Liver (tissue), 9 donors: ENCODE measurements around the gene PELI2. TPM values are rescaled to one million over a fixed set of nuclear protein-coding genes. Genes with fewer than 3 reads are reported as not detected.

ENCODE experiments used
- DNase-seq: peaks from one replicate; pipeline ENCODE4 v3.0.0-alpha.2; 2017; ENCODE audit warnings: low spot score
- H3K27ac ChIP-seq, 2 donors: one replicate each; pipeline ENCODE4 v1.7.0; 2013; ENCODE audit warnings: inconsistent platforms in 2 of 2, low read length in 2 of 2, control low read depth in 1 of 2, low read depth in 1 of 2, mild to moderate bottlenecking in 1 of 2
- H3K27me3 ChIP-seq, 4 donors: one replicate each; pipeline versions ENCODE4 v1.6.1 to v1.7.0; 2013; ENCODE audit warnings: low read length in 3 of 4, inconsistent platforms in 1 of 4, mild to moderate bottlenecking in 1 of 4, moderate library complexity in 1 of 4; ENCODE audit not compliant: control insufficient read depth in 4 of 4, insufficient read depth in 4 of 4
- H3K36me3 ChIP-seq, 4 donors: one replicate each; pipeline versions ENCODE4 v1.6.1 to v1.7.0; 2013; ENCODE audit warnings: low read length in 3 of 4, mild to moderate bottlenecking in 3 of 4, low read depth in 1 of 4, moderate library complexity in 1 of 4; ENCODE audit not compliant: control insufficient read depth in 4 of 4, insufficient read depth in 3 of 4
- H3K4me1 ChIP-seq, 4 donors: one replicate each; pipeline versions ENCODE4 v1.6.1 to v1.7.0; 2013; ENCODE audit warnings: low read length in 3 of 4, mild to moderate bottlenecking in 3 of 4, moderate library complexity in 1 of 4; ENCODE audit not compliant: control insufficient read depth in 4 of 4, insufficient read depth in 4 of 4
- H3K4me3 ChIP-seq, 3 donors: one replicate each; pipeline versions ENCODE4 v1.6.1 to v1.7.0; 2013; ENCODE audit warnings: low read length in 3 of 3, control low read depth in 1 of 3, low read depth in 1 of 3, mild to moderate bottlenecking in 1 of 3
- H3K9ac ChIP-seq, 2 donors: one replicate each; pipeline ENCODE4 v1.7.0; 2013; ENCODE audit warnings: low read length in 2 of 2, mild to moderate bottlenecking in 2 of 2, moderate library complexity in 2 of 2, control low read depth in 1 of 2, low read depth in 1 of 2
- H3K9me3 ChIP-seq, 4 donors: one replicate each; pipeline versions ENCODE4 v1.6.1 to v1.7.0; 2013; ENCODE audit warnings: low read length in 3 of 4; ENCODE audit not compliant: control insufficient read depth in 4 of 4
- ATF3 ChIP-seq: IDR thresholded peaks from 2 replicates; pipeline ENCODE4 v1.6.1; 2016; ENCODE audit warnings: antibody characterized with exemption
- EGR1 ChIP-seq, 2 donors: IDR thresholded peaks; 2 replicates each; pipeline ENCODE4 v1.6.1; 2016 to 2018; ENCODE audit warnings: antibody characterized with exemption in 2 of 2, low read depth in 2 of 2
- FOXA1 ChIP-seq: IDR thresholded peaks from 2 replicates; pipeline ENCODE4 v1.6.1; 2016; ENCODE audit warnings: antibody characterized with exemption
- FOXA2 ChIP-seq: IDR thresholded peaks from 2 replicates; pipeline ENCODE4 v1.6.1; 2016; ENCODE audit warnings: antibody characterized with exemption
- GABPA ChIP-seq, 2 donors: IDR thresholded peaks in 1 of 2; conservative IDR thresholded peaks in 1 of 2; 2 replicates each; pipeline ENCODE4 v1.6.1; 2016; ENCODE audit warnings: antibody characterized with exemption in 2 of 2, mild to moderate bottlenecking in 1 of 2, moderate library complexity in 1 of 2
- HNF4A ChIP-seq, 2 donors: conservative IDR thresholded peaks; 2 replicates each; pipeline ENCODE4 v1.6.1; 2016; ENCODE audit warnings: antibody characterized with exemption in 2 of 2, mild to moderate bottlenecking in 2 of 2
- HNF4G ChIP-seq: IDR thresholded peaks from 2 replicates; pipeline ENCODE4 v1.6.1; 2016; ENCODE audit warnings: antibody characterized with exemption
- JUND ChIP-seq, 2 donors: IDR thresholded peaks; 2 replicates each; pipeline ENCODE4 v1.6.1; 2016; ENCODE audit warnings: antibody characterized with exemption in 2 of 2
- MAX ChIP-seq: IDR thresholded peaks from 2 replicates; pipeline ENCODE4 v1.6.1; 2016; ENCODE audit warnings: antibody characterized with exemption
- NR2F2 ChIP-seq: IDR thresholded peaks from 2 replicates; pipeline ENCODE4 v1.6.1; 2016; ENCODE audit warnings: antibody characterized with exemption
- RAD21 ChIP-seq, 2 donors: IDR thresholded peaks; 2 replicates each; pipeline ENCODE4 v1.6.1; 2016; ENCODE audit warnings: antibody characterized with exemption in 2 of 2, mild to moderate bottlenecking in 2 of 2
- REST ChIP-seq: IDR thresholded peaks from 2 replicates; pipeline ENCODE4 v1.6.1; 2016; ENCODE audit warnings: antibody characterized with exemption, mild to moderate bottlenecking
- SP1 ChIP-seq: IDR thresholded peaks from 2 replicates; pipeline ENCODE4 v1.6.1; 2018; ENCODE audit warnings: antibody characterized with exemption, mild to moderate bottlenecking
- TAF1 ChIP-seq: conservative IDR thresholded peaks from 2 replicates; pipeline ENCODE4 v1.6.1; 2016; ENCODE audit warnings: antibody characterized with exemption, mild to moderate bottlenecking
- YY1 ChIP-seq: IDR thresholded peaks from 2 replicates; pipeline ENCODE4 v1.6.1; 2016; ENCODE audit warnings: antibody characterized with exemption, mild to moderate bottlenecking
- ZBTB33 ChIP-seq: IDR thresholded peaks from 2 replicates; pipeline ENCODE4 v1.6.1; 2016; ENCODE audit warnings: antibody characterized with exemption
- WGBS: extraction: QIAGEN DNeasy Blood & Tissue Kit; methylation state at CpG from one replicate; pipeline ENCODE4 v1.1.7; 2013; 5-methylcytosine and 5-hydroxymethylcytosine counted together
- polyA plus RNA-seq, 2 donors: library from polyadenylated mRNA; stranded (reverse) in 1 of 2; unstranded in 1 of 2; fragments of 200-250 nt in 1 of 2; fragments of >200 nt in 1 of 2; fragmentation: Nextera tagmentation in 1 of 2; extraction: Ambion mirVana in 1 of 2; gene quantifications; one replicate each; pipeline versions ENCODE4 v1.2.1 to v1.2.3, GENCODE V29; 2013 to 2015
- total RNA-seq, 2 donors: library from RNA; depleted of rRNA; stranded (reverse); fragments of >200 nt; gene quantifications; one replicate each; pipeline ENCODE4 v1.2.3, GENCODE V29; 2014
- donor health status: healthy.
- donor health status: healthy.
- donor health status: healthy.
- donor health status: healthy.
- donor health status: healthy.

PELI2 gene
- total and polyA plus RNA-seq, 4 donors: 0.68 to 2.9 (median 1.2) TPM

DNA sequence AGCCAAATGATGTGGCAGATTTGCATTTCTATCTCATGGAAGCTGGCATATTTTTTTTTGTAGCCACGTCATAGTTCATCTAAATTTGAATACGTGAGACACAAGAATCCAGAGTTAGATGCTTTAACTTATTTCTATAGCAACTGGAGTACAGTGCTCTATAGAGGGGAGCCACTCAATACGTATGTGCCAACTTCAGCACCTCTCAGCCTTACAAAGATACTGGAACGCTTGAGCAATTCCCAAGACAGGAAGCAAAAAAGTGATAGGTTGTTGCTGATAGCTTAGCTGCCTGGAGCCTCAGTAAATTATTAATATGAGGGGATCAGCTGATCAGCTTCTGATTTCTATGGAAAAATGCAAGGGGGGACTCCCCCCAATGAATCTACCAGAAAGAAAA, 24.1 kb upstream of the PELI2 start:
- TF ChIP-seq GABPA (IDR thresholded peaks at IDR 0.05 in 1 of 2, conservative IDR thresholded peaks at IDR 0.05 in 1 of 2) (no peak), NR2F2 (no peak), HNF4A (conservative IDR thresholded peaks at IDR 0.05) (no peak), RAD21 (IDR thresholded peaks at IDR 0.05) (no peak), TAF1 (no peak), ATF3 (no peak), SP1 (no peak), REST (no peak), YY1 (no peak), EGR1 (IDR thresholded peaks at IDR 0.05; ENCODE audit: low read depth in 2 of 2) (no peak), MAX (no peak), HNF4G (no peak), JUND (IDR thresholded peaks at IDR 0.05) (no peak), FOXA2 (no peak)
- Histone ChIP-seq H3K36me3 (no peaks in the 10 kb centered on the region), H3K4me3 (no peak overlapping the region), H3K27me3 (peaks cover 0 to 3% (median 1%) of the 10 kb centered on the region in 4 donors), H3K4me1 (no peaks in the 10 kb centered on the region), H3K9me3 (no peaks in the 10 kb centered on the region), H3K27ac (no peak overlapping the region), H3K9ac (no peak overlapping the region)
- DNase-seq: no peak
- 64% methylated on average over 4 of the region's 4 CpGs for WGBS

DNA sequence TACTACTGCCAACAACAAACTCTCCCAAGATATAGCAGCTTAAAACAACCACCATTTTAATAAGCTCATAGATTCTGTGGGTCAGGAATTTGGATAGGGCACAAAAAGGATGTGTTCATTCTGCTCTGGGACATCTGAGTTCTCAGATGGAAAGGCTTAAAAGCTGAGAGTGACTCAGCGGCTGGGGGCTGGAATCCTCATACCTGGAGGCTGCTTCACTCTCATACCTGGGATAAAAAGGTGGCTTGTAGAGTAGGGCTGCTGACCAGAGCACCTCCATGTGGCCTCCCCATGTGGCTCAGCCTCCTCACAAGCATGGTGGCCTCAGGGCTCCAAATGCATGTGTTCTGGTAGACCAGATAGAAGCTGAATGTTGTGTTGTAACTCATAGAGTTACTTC, 20.2 kb upstream of the PELI2 start:
- H3K27me3 ChIP-seq: peaks cover 0 to 3% (median 1%) of the 10 kb centered on the region in 4 donors
- no peaks in the 10 kb centered on the region for H3K9me3 ChIP-seq
- H3K27ac ChIP-seq: no peak overlapping the region
- WGBS: 93% methylated on average over 1 of the region's 1 CpG
- no peaks in the 10 kb centered on the region for H3K4me1 ChIP-seq
- H3K4me3 ChIP-seq: no peak overlapping the region
- H3K9ac ChIP-seq: no peak overlapping the region
- H3K36me3 ChIP-seq: no peaks in the 10 kb centered on the region
- DNase-seq: no peak
- no peak for TF ChIP-seq FOXA1
- TF ChIP-seq REST: no peak
- TF ChIP-seq TAF1: no peak
- no peak for TF ChIP-seq ZBTB33
